Measurements from ENCODE around the gene KLHL29.

- TF ChIP-seq CTCF (IDR thresholded peaks at IDR 0.05), result no peak
- TF ChIP-seq EZH2 (IDR thresholded peaks at IDR 0.05; ENCODE audit: borderline replicate concordance, insufficient read depth, low read depth, low read length, poor library complexity, severe bottlenecking), result no peak
Measured at GRCh38 chr2:23562143-23562542, 177.2 kb downstream of the KLHL29 start.

Measured in B cell (primary cell).